HEK293 (cell line): ENCODE results near the gene GNG4.
A peak's percentile ranks its signal among the peaks of the same experiment; 100 is the strongest.

ENCODE experiments used
- CTCF ChIA-PET: fragments of 350-600 bp; formaldehyde crosslinking; extraction: SDS; loops from one replicate; lab custom pipeline; 2021; ENCODE audit warnings: antibody characterized with exemption; lab: Yijun Ruan, JAX
- POLR2A ChIA-PET: fragments of 300-600 bp; formaldehyde crosslinking; extraction: SDS; loops from one replicate; lab custom pipeline; 2020; ENCODE audit warnings: antibody characterized with exemption, inconsistent platforms; lab: Yijun Ruan, JAX
- H3K27ac ChIP-seq: fragments of 200-500 bp; sonication (Bioruptor generic); 2 replicates; pipeline ENCODE4 v1.5.1; 2014; ENCODE audit warnings: low read depth, low read length, control low read depth, inconsistent platforms; ENCODE audit errors: extremely low read depth
- H3K36me3 ChIP-seq, 2 experiments: fragments of 200-500 bp in 1 of 2; sonication (Bioruptor generic) in 1 of 2; 1 replicate in 1 of 2; 2 replicates in 1 of 2; pipeline ENCODE4 v1.5.1; 2014 to 2017; ENCODE audit warnings: inconsistent platforms in 2 of 2, low read length in 2 of 2; ENCODE audit not compliant: control insufficient read depth in 2 of 2, insufficient read depth in 1 of 2
- H3K4me1 ChIP-seq: fragments of 200-500 bp; sonication (Bioruptor generic); 2 replicates; pipeline ENCODE4 v1.5.1; 2014; ENCODE audit warnings: mild to moderate bottlenecking, low read length, inconsistent platforms; ENCODE audit not compliant: control insufficient read depth, insufficient read depth
- H3K4me3 ChIP-seq: 2 replicates; pipeline ENCODE4 v1.5.1; 2011; ENCODE audit warnings: low read depth, mild to moderate bottlenecking, control low read depth, low read length, moderate library complexity
- H3K9me3 ChIP-seq: fragments of 200-500 bp; sonication (Bioruptor generic); 2 replicates; pipeline ENCODE4 v1.5.1; 2014; ENCODE audit warnings: low read depth, low read length, inconsistent platforms; ENCODE audit not compliant: control insufficient read depth, insufficient read depth
- AEBP2 ChIP-seq: fragments of 450-650 bp; formaldehyde crosslinking; IDR thresholded peaks from 2 replicates; pipeline ENCODE4 v1.5.1; 2016; ENCODE audit warnings: missing biosample characterization, missing genetic modification characterization, borderline replicate concordance
- GLI4 ChIP-seq: fragments of 450-650 bp; formaldehyde crosslinking; IDR thresholded peaks from 2 replicates; pipeline ENCODE4 v1.5.1; 2016; ENCODE audit warnings: missing biosample characterization, missing genetic modification characterization
- HOXD13 ChIP-seq: sonication (generic); formaldehyde crosslinking; IDR thresholded peaks from 2 replicates; pipeline ENCODE4 v1.8.0; 2022; ENCODE audit warnings: missing genetic modification reagents, borderline replicate concordance
- KLF16 ChIP-seq: fragments of 450-650 bp; formaldehyde crosslinking; IDR thresholded peaks from 2 replicates; pipeline ENCODE4 v1.5.1; 2017; ENCODE audit warnings: missing biosample characterization, missing genetic modification characterization
- KLF8 ChIP-seq: fragments of 450-650 bp; formaldehyde crosslinking; IDR thresholded peaks from 2 replicates; pipeline ENCODE4 v1.5.1; 2016; ENCODE audit warnings: missing biosample characterization, missing genetic modification characterization
- MZF1 ChIP-seq: fragments of 450-650 bp; formaldehyde crosslinking; IDR thresholded peaks from 2 replicates; pipeline ENCODE4 v1.5.1; 2017; ENCODE audit warnings: missing biosample characterization, missing genetic modification characterization, borderline replicate concordance
- PBX3 ChIP-seq: sonication (generic); formaldehyde crosslinking; IDR thresholded peaks from 2 replicates; pipeline ENCODE4 v1.8.1; 2022; ENCODE audit warnings: mild to moderate bottlenecking, moderate library complexity, missing genetic modification reagents
- SETDB1 ChIP-seq: IDR thresholded peaks from one replicate; pipeline ENCODE4 v1.6.1; 2017; ENCODE audit warnings: mild to moderate bottlenecking, low read length, moderate library complexity, mixed read lengths; ENCODE audit not compliant: insufficient read length
- TRIM28 ChIP-seq: IDR thresholded peaks from 2 replicates; pipeline ENCODE4 v1.6.1; 2011; ENCODE audit warnings: low read length, control low read depth, borderline replicate concordance
- YY1 ChIP-seq: fragments of 450-650 bp; formaldehyde crosslinking; IDR thresholded peaks from 2 replicates; pipeline ENCODE4 v1.5.1; 2018; ENCODE audit warnings: missing biosample characterization, missing genetic modification characterization
- ZBTB26 ChIP-seq: fragments of 450-650 bp; formaldehyde crosslinking; optimal IDR thresholded peaks from 2 replicates; pipeline ENCODE3; 2016; ENCODE audit warnings: missing biosample characterization, mild to moderate bottlenecking, missing genetic modification characterization
- ZBTB49 ChIP-seq: fragments of 450-650 bp; formaldehyde crosslinking; IDR thresholded peaks from 2 replicates; pipeline ENCODE4 v1.5.1; 2016; ENCODE audit warnings: missing biosample characterization, missing genetic modification characterization, low read depth
- ZNF112 ChIP-seq: fragments of 450-650 bp; formaldehyde crosslinking; IDR thresholded peaks from 2 replicates; pipeline ENCODE4 v1.5.0; 2017; ENCODE audit warnings: missing biosample characterization, missing genetic modification characterization
- ZNF138 ChIP-seq: fragments of 450-650 bp; formaldehyde crosslinking; IDR thresholded peaks from 2 replicates; pipeline ENCODE4 v1.5.1; 2016; ENCODE audit warnings: missing biosample characterization, missing genetic modification characterization, borderline replicate concordance
- ZNF146 ChIP-seq: fragments of 450-650 bp; formaldehyde crosslinking; IDR thresholded peaks from 2 replicates; pipeline ENCODE4 v1.5.1; 2016; ENCODE audit warnings: missing biosample characterization, missing genetic modification characterization
- ZNF280C ChIP-seq: fragments of 450-650 bp; formaldehyde crosslinking; IDR thresholded peaks from 2 replicates; pipeline ENCODE4 v1.5.1; 2016; ENCODE audit warnings: missing biosample characterization, missing genetic modification characterization
- ZNF341 ChIP-seq: fragments of 450-650 bp; formaldehyde crosslinking; IDR thresholded peaks from 2 replicates; pipeline ENCODE4; 2016; ENCODE audit warnings: low read depth, missing biosample characterization, missing genetic modification characterization
- ZNF362 ChIP-seq: fragments of 450-650 bp; formaldehyde crosslinking; IDR thresholded peaks from 2 replicates; pipeline ENCODE4 v1.5.1; 2016; ENCODE audit warnings: missing biosample characterization, missing genetic modification characterization
- ZNF423 ChIP-seq: fragments of 450-650 bp; formaldehyde crosslinking; IDR thresholded peaks from 2 replicates; pipeline ENCODE4 v1.5.1; 2016; ENCODE audit warnings: missing biosample characterization, missing genetic modification characterization
- ZNF544 ChIP-seq: fragments of 450-650 bp; formaldehyde crosslinking; IDR thresholded peaks from 2 replicates; pipeline ENCODE4 v1.5.0; 2017; ENCODE audit warnings: missing biosample characterization, missing genetic modification characterization
- ZNF621 ChIP-seq: fragments of 450-650 bp; formaldehyde crosslinking; IDR thresholded peaks from 2 replicates; pipeline ENCODE4 v1.5.1; 2017; ENCODE audit warnings: missing biosample characterization, missing genetic modification characterization
- ZNF645 ChIP-seq: fragments of 450-650 bp; formaldehyde crosslinking; IDR thresholded peaks from 2 replicates; pipeline ENCODE4; 2016; ENCODE audit warnings: missing biosample characterization, missing genetic modification characterization
- ZNF660 ChIP-seq: fragments of 450-650 bp; IDR thresholded peaks from 2 replicates; pipeline ENCODE4 v1.5.1; 2018; ENCODE audit warnings: missing biosample characterization, mild to moderate bottlenecking, missing genetic modification characterization
- ZNF677 ChIP-seq: fragments of 450-650 bp; IDR thresholded peaks from 2 replicates; pipeline ENCODE4 v1.5.0; 2018; ENCODE audit warnings: missing biosample characterization, mild to moderate bottlenecking, missing genetic modification characterization, moderate library complexity
- ZNF830 ChIP-seq: fragments of 450-650 bp; IDR thresholded peaks from 2 replicates; pipeline ENCODE4 v1.5.0; 2018; ENCODE audit warnings: missing biosample characterization, missing genetic modification characterization, low read depth, mild to moderate bottlenecking, moderate library complexity

The GNG4 gene

GRCh38 chr1:235504122-235504493, 145.5 kb downstream of the GNG4 start, which contains the start of gene B3GALNT2 (continued):
- TF ChIP-seq ZNF423 (tag by site-specific recombination) (no peak), ZNF112 (no peak), KLF8 (tag by site-specific recombination) (no peak), ZNF660 (tag by site-specific recombination) (peak; percentile 83), ZNF830 (tag by site-specific recombination) (no peak), GLI4 (tag by site-specific recombination) (no peak; the same call in 1 of the 2 replicates), SETDB1 (no peak)

- H3K4me1 ChIP-seq, result peaks cover 8% of the 10 kb centered on the region
- POLR2A ChIA-PET, result interaction anchor here (0.5 to 3.2 kb wide), 40 partner anchors 10 to 1130 kb away, joined by 3 to 21 read pairs (median 4); partner anchors contain the start of genes ARID4B, COA6, GGPS1 and RBM34
- H3K36me3 ChIP-seq, result peaks cover 0 to 2% of the 10 kb centered on the region in 2 experiments; a peak in 1 of 3 replicates
- H3K4me3 ChIP-seq, result peak overlapping the region; percentile 94
- H3K9me3 ChIP-seq, result no peaks in the 10 kb centered on the region
- peak overlapping the region; percentile 94 for H3K27ac ChIP-seq
- CTCF ChIA-PET, result interaction anchor here (0.6 to 3.3 kb wide), 21 partner anchors 10 to 1017 kb away, joined by 3 to 22 read pairs (median 5); no protein-coding TSS in a partner anchor
- no peak for TF ChIP-seq ZNF621 (tag by site-specific recombination)
- no peak for TF ChIP-seq ZNF280C
- no peak for TF ChIP-seq ZNF112
- TF ChIP-seq ZNF677 (tag by site-specific recombination), result no peak
- TF ChIP-seq ZNF146 (tag by site-specific recombination), result no peak
- no peak for TF ChIP-seq HOXD13 (CRISPR knock-in tag)
- TF ChIP-seq KLF16 (tag by site-specific recombination), result no peak
- no peak for TF ChIP-seq ZBTB49
- TF ChIP-seq YY1 (tag by site-specific recombination), result peak; percentile 22; the same call in 1 of the 2 replicates
- TF ChIP-seq TRIM28, result no peak
- no peak for TF ChIP-seq AEBP2
- TF ChIP-seq ZNF362, result no peak
- no peak for TF ChIP-seq ZNF138 (tag by site-specific recombination)
- no peak for TF ChIP-seq PBX3 (CRISPR knock-in tag)
- no peak for TF ChIP-seq ZNF341 (tag by site-specific recombination)
- no peak for TF ChIP-seq ZNF544
- TF ChIP-seq MZF1 (tag by site-specific recombination), result no peak
- no peak for TF ChIP-seq ZNF645 (tag by site-specific recombination)
- TF ChIP-seq ZBTB26 (tag by site-specific recombination), result no peak
These were observed 146.0 kb downstream of the GNG4 start for GRCh38 chr1:235503403-235504121.
